Measurements from ENCODE around the gene TMEM42. TPM values are rescaled to one million over a fixed set of nuclear protein-coding genes. Genes with fewer than 3 reads are reported as not detected.
"Not testable (repeated sequence)": the region's sequence is repeated elsewhere in the genome, so short reads cannot be mapped to it uniquely, and the experiment has no call there.

Gene TMEM42
- total and polyA plus RNA-seq, 5 experiments from 2014 or later = 22.8 to 74.2 (median 51.8) TPM

DNA sequence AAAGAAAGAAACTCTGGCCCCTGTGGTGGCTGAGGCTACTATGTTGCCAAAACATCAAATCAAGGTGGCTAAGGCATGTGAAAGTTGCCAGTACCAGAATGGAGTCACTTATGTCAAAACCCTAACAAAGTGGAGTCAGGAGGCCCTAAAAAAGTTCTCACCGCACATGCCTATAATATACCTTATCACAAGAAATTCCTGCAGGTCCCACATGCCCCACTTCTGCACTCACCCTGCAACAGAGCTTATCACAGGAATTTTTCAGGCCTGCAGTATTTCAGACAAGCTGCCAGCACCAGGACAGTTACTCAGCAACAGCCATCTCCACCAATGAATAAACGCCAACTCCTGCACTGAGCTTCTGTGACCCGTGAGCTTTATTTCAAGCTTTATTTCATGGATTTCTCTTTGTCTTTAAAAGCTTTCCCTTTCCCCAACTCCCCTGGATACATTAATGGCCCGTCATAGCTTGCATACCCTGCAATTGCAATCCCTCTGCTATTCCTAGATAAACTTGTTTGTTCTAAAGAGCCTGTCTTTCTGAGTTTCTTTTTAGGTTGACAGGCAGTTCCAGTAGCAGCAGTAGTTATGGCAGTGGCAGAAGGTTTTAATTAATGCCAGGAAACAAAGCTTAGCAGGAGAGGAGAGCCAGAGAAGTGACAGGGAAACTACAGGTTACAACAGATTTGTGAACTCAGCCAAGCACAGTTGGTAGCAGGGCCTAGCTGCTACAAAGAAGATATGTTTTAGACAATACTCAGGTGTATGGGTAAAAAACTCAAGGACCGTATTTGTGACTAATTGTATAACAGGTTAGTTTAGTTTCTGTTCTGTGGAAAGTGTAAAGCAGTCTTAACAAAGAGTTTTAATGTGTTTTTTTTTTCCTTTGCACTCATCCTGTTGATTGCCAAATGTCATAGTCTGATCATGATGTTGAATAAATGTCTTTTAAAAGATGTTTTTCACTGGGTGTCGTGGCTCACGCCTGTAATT lies 15.9 kb upstream of the TMEM42 start:
- no peaks in the 10 kb centered on the region for H3K27me3 Mint-ChIP-seq
- ATAC-seq = no peak
- POLR2A ChIA-PET = interaction anchor here (0.8 kb wide), 1 partner anchor 12 kb away, joined by 3 read pairs; no protein-coding TSS in a partner anchor
- DNase-seq = no peak
- peak overlapping the region in 1 of 10 donors; percentile 23 for H3K27ac Mint-ChIP-seq
- no peaks in the 10 kb centered on the region for H3K36me3 Mint-ChIP-seq
- H3K4me1 Mint-ChIP-seq = no peaks in the 10 kb centered on the region
- no peak overlapping the region for H3K4me3 Mint-ChIP-seq
- H3K9me3 Mint-ChIP-seq = no peaks in the 10 kb centered on the region

DNA sequence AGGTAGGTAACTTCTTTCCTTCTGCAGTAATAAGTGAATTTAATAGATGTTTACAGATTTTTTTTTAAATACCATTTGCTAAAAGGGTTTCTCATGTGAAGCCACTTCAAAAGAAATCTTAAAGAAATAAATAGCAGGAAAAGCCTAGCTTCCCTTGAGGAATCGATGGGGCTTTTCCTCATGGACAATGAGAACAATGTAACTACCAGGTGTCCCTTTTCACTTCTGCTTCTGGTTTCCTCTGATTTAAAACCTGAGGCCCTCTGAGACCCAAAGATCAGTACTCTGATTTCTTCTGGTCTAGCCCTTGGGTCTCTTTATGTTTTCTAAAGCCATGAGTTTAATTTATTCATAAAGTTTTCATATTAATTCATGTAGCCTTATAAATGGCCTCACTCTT lies 13.1 kb upstream of the TMEM42 start:
- no peaks in the 10 kb centered on the region for H3K27me3 Mint-ChIP-seq
- ATAC-seq (no peak), DNase-seq (no peak)
- no peak overlapping the region for H3K27ac Mint-ChIP-seq
- no peak overlapping the region for H3K4me3 Mint-ChIP-seq
- no peaks in the 10 kb centered on the region for H3K4me1 Mint-ChIP-seq
- no peaks in the 10 kb centered on the region for H3K9me3 Mint-ChIP-seq
- POLR2A ChIA-PET = no interaction called here
- H3K36me3 Mint-ChIP-seq = no peaks in the 10 kb centered on the region

DNA sequence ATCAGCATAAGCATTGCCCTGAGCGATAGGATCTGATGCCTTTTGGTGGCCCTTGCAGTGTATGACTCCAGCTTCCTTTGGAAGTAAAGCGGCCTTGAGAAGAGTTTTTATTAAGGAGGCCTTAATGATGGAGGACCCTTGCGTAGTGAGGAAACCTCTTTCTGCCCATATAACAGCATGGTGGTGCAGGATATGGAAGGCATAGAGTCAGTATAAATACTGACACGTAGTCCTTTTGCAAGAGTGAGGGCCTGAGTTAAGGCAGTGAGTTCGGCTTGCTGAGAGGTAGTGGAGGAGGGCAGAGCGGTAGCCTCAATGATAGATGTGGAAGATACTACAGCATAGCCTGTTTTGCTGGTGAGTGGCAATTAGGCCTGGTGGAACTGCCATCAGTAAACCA lies 5.0 kb upstream of the TMEM42 start:
- H3K27me3 Mint-ChIP-seq, H3K4me1 Mint-ChIP-seq, ATAC-seq, H3K4me3 Mint-ChIP-seq, H3K27ac Mint-ChIP-seq, H3K9me3 Mint-ChIP-seq, DNase-seq, POLR2A ChIA-PET, H3K36me3 Mint-ChIP-seq: not testable (repeated sequence)

DNA sequence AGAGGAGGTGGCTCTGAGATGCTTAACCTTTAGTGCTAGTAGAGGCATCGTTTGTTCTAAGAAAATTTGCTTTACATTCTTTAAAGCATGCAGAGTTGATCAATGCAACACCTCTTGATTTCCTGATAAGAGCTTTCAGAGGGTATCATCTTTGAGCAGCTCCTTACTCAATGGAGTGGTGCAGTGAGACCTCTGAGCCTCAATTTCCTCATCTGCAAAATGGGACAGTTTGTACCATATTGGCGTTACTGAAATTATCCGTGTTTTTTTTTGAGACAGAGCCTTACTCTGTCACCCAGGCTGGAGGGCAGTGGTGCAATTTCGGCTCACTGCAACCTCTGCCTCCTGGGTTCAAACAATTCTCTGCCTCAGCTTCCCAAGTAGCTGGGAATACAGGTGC lies 1.6 kb upstream of the TMEM42 start:
- ATAC-seq (no peak), DNase-seq (no peak)
- Mint-ChIP-seq H3K4me3 (peak overlapping the region in 6 of 10 donors; percentile 4 to 59 (median 50)), H3K27me3 (no peaks in the 10 kb centered on the region), H3K27ac (peak overlapping the region in 2 of 10 donors; percentile 22 to 60), H3K9me3 (no peaks in the 10 kb centered on the region), H3K36me3 (no peaks in the 10 kb centered on the region), H3K4me1 (peaks cover 10 to 32% (median 29%) of the 10 kb centered on the region in 4 donors)
- POLR2A ChIA-PET = interaction anchor here (0.6 kb wide), 1 partner anchor 675 kb away, joined by 5 read pairs; no protein-coding TSS in a partner anchor

DNA sequence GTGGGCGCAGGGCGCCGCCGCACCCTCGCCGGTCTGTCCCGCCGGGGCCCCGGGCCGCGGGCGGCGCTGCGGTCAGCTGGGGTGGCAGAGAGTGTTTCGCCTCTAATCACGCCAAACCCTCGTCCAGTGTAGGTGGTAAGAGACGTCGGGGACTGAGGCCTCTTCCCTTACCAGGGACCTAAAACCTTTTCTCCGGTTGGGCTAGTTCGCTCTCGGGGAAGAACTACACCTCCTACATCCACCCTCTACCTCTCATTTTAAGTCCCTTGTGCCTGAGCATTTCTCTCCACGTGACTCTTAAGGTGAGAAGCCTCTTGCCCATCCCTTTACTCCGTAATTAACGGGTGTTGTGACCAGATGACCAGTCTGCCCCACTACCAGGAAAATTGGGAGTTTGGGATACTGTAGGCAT lies 520 bp downstream of the TMEM42 start:
- Mint-ChIP-seq H3K36me3 (peaks cover 0 to 5% (median under 1%) of the 10 kb centered on the region in 3 donors), H3K27ac (peak overlapping the region; percentile 80 to 96 (median 93)), H3K4me1 (peaks cover 24 to 51% (median 48%) of the 10 kb centered on the region in 4 donors), H3K9me3 (no peaks in the 10 kb centered on the region), H3K4me3 (peak overlapping the region; percentile 77 to 93 (median 87)), H3K27me3 (no peaks in the 10 kb centered on the region)
- ATAC-seq (peak; percentile 23 to 24), DNase-seq (peak in 2 of 10 donors; percentile 35 to 37)
- POLR2A ChIA-PET = no interaction called here

DNA sequence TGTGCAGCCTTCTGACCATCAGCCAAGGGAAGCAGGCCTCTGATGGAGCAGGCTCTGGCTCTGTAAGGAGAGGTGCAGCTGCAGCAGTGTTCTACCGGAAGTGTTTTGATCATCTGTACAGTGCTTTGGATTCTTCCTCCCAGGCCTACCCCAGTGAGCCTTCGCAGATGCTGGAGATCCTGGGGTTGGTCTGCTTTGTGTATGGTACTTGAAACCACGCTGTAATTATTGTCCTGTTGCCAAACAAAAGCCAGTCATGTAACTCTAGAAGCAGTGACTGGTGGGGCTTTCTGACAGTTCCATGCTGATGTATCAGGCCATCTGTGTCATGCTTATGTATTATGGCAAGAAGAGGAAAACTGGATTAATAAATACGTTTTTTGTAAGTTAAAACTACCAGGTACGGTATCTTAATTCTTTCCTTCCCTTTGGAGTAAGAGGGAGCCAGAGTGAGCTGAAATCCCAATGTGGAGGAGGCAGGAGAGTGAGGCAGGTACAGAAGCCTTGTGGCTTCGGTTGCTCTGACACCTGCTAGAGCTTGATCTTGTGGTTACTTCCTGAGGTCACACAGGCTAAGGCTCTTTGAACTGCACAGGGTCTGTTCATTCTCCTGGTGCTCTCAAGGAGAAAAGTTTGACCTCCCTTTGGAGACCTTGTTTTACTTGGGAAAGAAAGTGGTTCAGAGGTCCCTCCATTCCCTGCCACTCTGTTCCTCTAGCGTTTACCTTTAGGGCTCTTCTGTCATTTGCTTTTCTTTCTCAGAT lies 3.7 kb downstream of the TMEM42 start:
- H3K4me1 Mint-ChIP-seq = peaks cover 27 to 54% (median 49%) of the 10 kb centered on the region in 4 donors
- no peaks in the 10 kb centered on the region for H3K27me3 Mint-ChIP-seq
- ATAC-seq = peak in 1 of 2 donors; percentile 17
- H3K36me3 Mint-ChIP-seq = peaks cover 0 to 6% (median 2%) of the 10 kb centered on the region in 3 donors
- peaks cover 0 to 7% (median 0%) of the 10 kb centered on the region in 9 donors for H3K9me3 Mint-ChIP-seq
- POLR2A ChIA-PET = interaction anchor here (0.9 to 1.3 kb wide), 4 partner anchors 12 to 527 kb away, joined by 3 to 6 read pairs (median 3); partner anchors contain the start of gene TCAIM
- H3K4me3 Mint-ChIP-seq = peak overlapping the region; percentile 21 to 75 (median 53)
- peak overlapping the region; percentile 46 to 93 (median 82) for H3K27ac Mint-ChIP-seq
- DNase-seq = peak in 4 of 10 donors; percentile 12 to 32 (median 20)

DNA sequence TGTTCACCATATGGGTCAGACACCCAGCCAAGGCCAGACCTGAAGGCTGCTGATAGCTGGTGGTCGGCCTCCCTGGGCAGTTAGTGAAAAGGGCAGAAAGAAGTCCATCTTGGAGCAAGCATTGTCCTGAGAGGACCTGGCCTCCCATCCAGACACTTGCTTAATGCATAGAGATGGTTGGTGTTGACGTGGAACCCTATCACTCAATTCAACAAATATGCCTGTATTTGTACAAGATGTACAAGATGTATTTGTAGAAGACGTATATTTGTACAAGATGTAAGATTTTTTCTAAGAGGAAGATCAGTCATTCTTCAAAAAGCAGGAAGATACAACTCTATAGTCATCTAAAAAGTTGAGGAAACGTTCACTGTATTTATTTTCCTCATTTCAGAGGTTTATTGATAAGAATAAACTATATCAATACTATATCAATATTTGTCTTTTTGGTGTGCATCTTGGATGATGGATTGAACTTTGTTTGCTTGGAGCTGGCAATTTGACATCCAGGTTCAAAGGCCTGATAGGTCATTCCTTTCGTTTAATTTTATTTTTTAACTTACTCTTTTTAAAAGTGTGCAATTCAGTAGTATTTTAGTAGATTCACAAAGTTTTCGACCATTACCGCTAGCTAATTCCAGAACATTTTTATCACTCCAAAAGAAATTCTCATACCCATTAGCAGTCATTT lies 5.9 kb downstream of the TMEM42 start:
- H3K36me3 Mint-ChIP-seq = peaks cover 0 to 6% (median 2%) of the 10 kb centered on the region in 3 donors
- peaks cover 25 to 50% (median 42%) of the 10 kb centered on the region in 4 donors for H3K4me1 Mint-ChIP-seq
- H3K27ac Mint-ChIP-seq = peak overlapping the region in 6 of 10 donors; percentile 17 to 84 (median 54)
- no peaks in the 10 kb centered on the region for H3K27me3 Mint-ChIP-seq
- peaks cover 0 to 7% (median 0%) of the 10 kb centered on the region in 9 donors for H3K9me3 Mint-ChIP-seq
- DNase-seq (no peak), ATAC-seq (no peak)
- POLR2A ChIA-PET = no interaction called here
- no peak overlapping the region for H3K4me3 Mint-ChIP-seq

DNA sequence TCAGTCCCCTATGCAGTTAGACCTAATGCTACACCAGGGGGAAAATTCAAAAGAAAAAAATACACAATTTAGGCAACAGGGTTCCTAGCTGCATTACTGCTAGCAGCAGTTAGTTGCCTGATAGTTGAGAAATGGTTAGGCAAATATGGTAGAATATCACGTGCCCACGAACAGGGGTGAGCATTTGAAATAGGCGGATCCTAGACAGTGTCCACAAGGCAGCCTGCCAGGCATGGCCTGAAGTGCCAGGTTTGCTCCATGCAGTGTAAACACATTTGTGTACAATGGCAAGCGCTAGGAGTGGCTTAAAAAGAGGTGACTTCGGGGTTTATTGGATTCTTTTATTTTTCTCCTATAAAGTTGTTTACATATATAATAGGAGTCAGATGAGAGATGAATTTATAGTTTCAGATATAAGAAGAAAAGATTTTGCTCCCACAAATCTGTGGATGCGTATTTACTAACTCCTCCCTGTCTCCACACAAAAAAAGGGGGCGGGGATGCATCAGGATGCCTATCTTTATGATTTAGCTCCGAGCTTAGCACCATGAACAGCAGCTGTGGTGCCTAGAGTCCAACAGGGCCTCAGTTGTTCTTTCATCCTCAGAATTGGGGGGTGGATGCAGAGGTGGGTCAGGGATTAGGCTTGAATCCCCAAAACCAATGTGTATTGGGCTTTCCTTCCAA lies 8.8 kb downstream of the TMEM42 start:
- peaks cover 12 to 20% (median 16%) of the 10 kb centered on the region in 4 donors for H3K4me1 Mint-ChIP-seq
- peaks cover 0 to 6% (median 2%) of the 10 kb centered on the region in 3 donors for H3K36me3 Mint-ChIP-seq
- ATAC-seq (no peak), DNase-seq (no peak)
- POLR2A ChIA-PET = no interaction called here
- no peak overlapping the region for H3K4me3 Mint-ChIP-seq
- H3K9me3 Mint-ChIP-seq = peaks cover 0 to 7% (median 0%) of the 10 kb centered on the region in 9 donors
- H3K27ac Mint-ChIP-seq = no peak overlapping the region
- H3K27me3 Mint-ChIP-seq = no peaks in the 10 kb centered on the region

DNA sequence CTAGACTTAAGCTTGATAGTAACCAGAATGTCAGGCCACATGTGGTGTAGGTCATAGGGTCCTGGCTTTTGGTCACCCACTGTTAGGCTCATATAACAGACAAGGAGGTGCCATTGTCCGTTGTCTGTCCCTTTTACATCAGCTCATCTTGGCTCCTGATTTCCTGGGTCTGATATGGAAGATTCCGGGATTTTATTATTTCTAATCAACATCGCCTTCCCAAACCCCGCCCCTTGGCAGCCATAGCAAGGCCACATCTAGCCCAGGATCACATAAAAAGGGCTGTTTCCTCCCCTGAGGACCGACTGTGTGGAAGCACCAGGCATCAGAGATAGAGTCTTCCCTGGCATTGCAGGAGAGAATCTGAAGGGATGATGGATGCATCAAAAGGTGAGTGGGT lies 12.6 kb downstream of the TMEM42 start, which contains the start of gene TGM4:
TGM4 (plus strand) TSS at position 301 of the 400 bp plus-strand sequence; CDS start at position 372, 71 bp downstream.
- no peak for ATAC-seq
- H3K36me3 Mint-ChIP-seq = no peaks in the 10 kb centered on the region
- H3K4me3 Mint-ChIP-seq = no peak within 1 kb of the TSS
- peaks cover 0 to 3% (median 0%) of the 10 kb centered on the region in 5 donors for H3K27me3 Mint-ChIP-seq
- no peaks in the 10 kb centered on the region for H3K9me3 Mint-ChIP-seq
- POLR2A ChIA-PET = no interaction called here
- H3K27ac Mint-ChIP-seq = no peak within 1 kb of the TSS
- DNase-seq = no peak
- H3K4me1 Mint-ChIP-seq = no peaks in the 10 kb centered on the region

DNA sequence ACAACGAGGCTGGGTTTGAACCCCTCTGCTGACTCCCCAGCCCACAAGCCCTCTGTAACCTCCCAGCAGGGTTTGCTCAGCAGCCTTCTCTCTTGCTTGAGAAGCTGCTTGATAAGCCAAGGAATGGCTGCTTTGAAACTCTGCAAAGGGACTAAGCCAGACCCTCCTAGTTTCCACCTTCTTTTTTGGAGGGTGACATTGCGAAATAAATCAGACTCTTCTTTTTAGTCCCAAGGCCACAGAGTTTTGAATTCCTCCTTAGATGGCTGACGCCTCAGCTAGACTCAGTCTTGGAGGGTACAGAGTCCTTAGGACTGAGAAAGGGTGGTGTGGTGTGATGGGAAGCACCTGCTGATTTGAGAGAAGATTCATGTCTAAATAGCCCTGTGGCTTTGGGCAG lies 13.9 kb downstream of the TMEM42 start:
- Mint-ChIP-seq H3K27ac (no peak overlapping the region), H3K4me3 (no peak overlapping the region), H3K27me3 (peaks cover 0 to 3% (median 0%) of the 10 kb centered on the region in 5 donors), H3K9me3 (no peaks in the 10 kb centered on the region), H3K36me3 (no peaks in the 10 kb centered on the region), H3K4me1 (no peaks in the 10 kb centered on the region)
- DNase-seq (no peak), ATAC-seq (no peak)
- POLR2A ChIA-PET = interaction anchor here (0.5 kb wide), 1 partner anchor 252 kb away, joined by 7 read pairs; no protein-coding TSS in a partner anchor

DNA sequence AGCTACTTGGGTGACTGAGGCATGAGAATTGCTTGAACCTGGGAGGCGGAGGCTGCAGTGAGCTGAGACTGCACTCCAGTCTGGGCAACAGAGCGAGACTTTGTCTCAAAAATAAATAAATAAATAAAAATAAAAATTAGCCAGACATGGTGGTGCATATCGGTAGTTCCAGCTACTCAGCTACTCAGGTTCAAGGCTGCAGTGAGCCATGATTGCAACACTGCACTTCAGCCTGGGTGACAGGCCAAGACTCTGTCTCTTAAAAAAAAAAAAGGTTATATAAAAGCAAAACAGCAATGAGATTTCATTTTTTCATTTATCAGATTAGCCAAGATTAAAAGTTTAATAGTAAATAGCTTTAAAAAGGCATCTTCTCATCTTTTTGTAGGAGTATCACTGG lies 15.6 kb downstream of the TMEM42 start:
- no peaks in the 10 kb centered on the region for H3K4me1 Mint-ChIP-seq
- H3K27ac Mint-ChIP-seq = no peak overlapping the region
- DNase-seq = no peak
- H3K9me3 Mint-ChIP-seq = no peaks in the 10 kb centered on the region
- ATAC-seq = no peak
- no peak overlapping the region for H3K4me3 Mint-ChIP-seq
- POLR2A ChIA-PET = interaction anchor here (0.9 kb wide), 1 partner anchor 11 kb away, joined by 3 read pairs; no protein-coding TSS in a partner anchor
- peaks cover 0 to 4% (median under 1%) of the 10 kb centered on the region in 5 donors for H3K27me3 Mint-ChIP-seq
- H3K36me3 Mint-ChIP-seq = no peaks in the 10 kb centered on the region

Measured in naive thymus-derived CD8-positive, alpha-beta T cell (primary cell).